Neural progenitor cell (in vitro differentiated cells): Measurements from ENCODE around the gene OSCP1.

ENCODE experiments used
- EZH2 ChIP-seq: fragments of 200-600 bp; sonication (generic); IDR thresholded peaks from 2 replicates; pipeline ENCODE4 v1.6.1; 2017; ENCODE audit warnings: antibody characterized with exemption, mild to moderate bottlenecking, moderate library complexity
- EZH2phosphoT487 ChIP-seq: fragments of 200-600 bp; sonication (generic); IDR thresholded peaks from 2 replicates; pipeline ENCODE4 v1.6.1; 2017; ENCODE audit warnings: antibody characterized with exemption
- TF ChIP-seq, protein P1 (sequence below): fragments of 200-600 bp; sonication (generic); IDR thresholded peaks from 2 replicates; pipeline ENCODE4 v1.5.1; 2017; ENCODE audit warnings: antibody characterized with exemption, mild to moderate bottlenecking

- TF ChIP-seq, protein P1, sequence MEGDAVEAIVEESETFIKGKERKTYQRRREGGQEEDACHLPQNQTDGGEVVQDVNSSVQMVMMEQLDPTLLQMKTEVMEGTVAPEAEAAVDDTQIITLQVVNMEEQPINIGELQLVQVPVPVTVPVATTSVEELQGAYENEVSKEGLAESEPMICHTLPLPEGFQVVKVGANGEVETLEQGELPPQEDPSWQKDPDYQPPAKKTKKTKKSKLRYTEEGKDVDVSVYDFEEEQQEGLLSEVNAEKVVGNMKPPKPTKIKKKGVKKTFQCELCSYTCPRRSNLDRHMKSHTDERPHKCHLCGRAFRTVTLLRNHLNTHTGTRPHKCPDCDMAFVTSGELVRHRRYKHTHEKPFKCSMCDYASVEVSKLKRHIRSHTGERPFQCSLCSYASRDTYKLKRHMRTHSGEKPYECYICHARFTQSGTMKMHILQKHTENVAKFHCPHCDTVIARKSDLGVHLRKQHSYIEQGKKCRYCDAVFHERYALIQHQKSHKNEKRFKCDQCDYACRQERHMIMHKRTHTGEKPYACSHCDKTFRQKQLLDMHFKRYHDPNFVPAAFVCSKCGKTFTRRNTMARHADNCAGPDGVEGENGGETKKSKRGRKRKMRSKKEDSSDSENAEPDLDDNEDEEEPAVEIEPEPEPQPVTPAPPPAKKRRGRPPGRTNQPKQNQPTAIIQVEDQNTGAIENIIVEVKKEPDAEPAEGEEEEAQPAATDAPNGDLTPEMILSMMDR = no peak
- TF ChIP-seq EZH2 (no peak), EZH2phosphoT487 (no peak)
Measured at GRCh38 chr1:36398370-36398977, 51.8 kb downstream of the OSCP1 start.
